ENCODE data around the gene SH3BP2. TPM values are rescaled to one million over a fixed set of nuclear protein-coding genes. Genes with fewer than 3 reads are reported as not detected.

Gene SH3BP2
- total and polyA plus RNA-seq, 2 donors from 2014 or later = 27.3 to 128 TPM

- DNase-seq = no peak
- H3K4me3 ChIP-seq (ENCODE audit: low read length in 3 of 3) = no peak overlapping the region
- intact Hi-C loops (cut with DNase I) = no loop called here
- no peak for FAIRE-seq
- no peaks in the 10 kb centered on the region for H3K36me3 ChIP-seq (ENCODE audit: control insufficient read depth in 2 of 3, insufficient read depth in 3 of 3, low read length in 3 of 3)
- H3K9ac ChIP-seq (ENCODE audit: low read length in 3 of 3) = no peak overlapping the region
- no peak for TF ChIP-seq CTCF (IDR thresholded peaks at IDR 0.05; ENCODE audit: borderline replicate concordance, extremely low read depth, insufficient read depth)
- no peaks in the 10 kb centered on the region for H3K9me3 ChIP-seq (ENCODE audit: control insufficient read depth in 2 of 3, insufficient read depth in 1 of 3, low read length in 3 of 3)
- no peak overlapping the region for H3K27ac ChIP-seq (ENCODE audit: low read depth in 2 of 2, low read length in 2 of 2)
- peaks cover 17 to 55% (median 46%) of the 10 kb centered on the region in 3 donors for H3K4me1 ChIP-seq (ENCODE audit: control insufficient read depth in 2 of 3, insufficient read depth in 2 of 3, low read depth in 1 of 3, low read length in 3 of 3)
- no peaks in the 10 kb centered on the region for H3K27me3 ChIP-seq (ENCODE audit: control insufficient read depth, insufficient read depth, low read length)
Observed at GRCh38 chr4:2863649-2864048, 70.8 kb downstream of the SH3BP2 start.

GRCh38 chr4:2865196-2865780 is 72.4 kb downstream of the SH3BP2 start:
- H3K4me3 ChIP-seq (ENCODE audit: low read length in 3 of 3) = no peak overlapping the region
- no peaks in the 10 kb centered on the region for H3K9me3 ChIP-seq (ENCODE audit: control insufficient read depth in 2 of 3, insufficient read depth in 1 of 3, low read length in 3 of 3)
- no peak for DNase-seq
- no peak for TF ChIP-seq CTCF (IDR thresholded peaks at IDR 0.05; ENCODE audit: borderline replicate concordance, extremely low read depth, insufficient read depth)
- H3K4me1 ChIP-seq (ENCODE audit: control insufficient read depth in 2 of 3, insufficient read depth in 2 of 3, low read depth in 1 of 3, low read length in 3 of 3) = peaks cover 15 to 57% (median 51%) of the 10 kb centered on the region in 3 donors
- intact Hi-C loops (cut with DNase I) = no loop called here
- no peaks in the 10 kb centered on the region for H3K27me3 ChIP-seq (ENCODE audit: control insufficient read depth, insufficient read depth, low read length)
- no peak for FAIRE-seq
- peak overlapping the region in 1 of 2 donors; percentile 26 for H3K27ac ChIP-seq (ENCODE audit: low read depth in 2 of 2, low read length in 2 of 2)
- no peaks in the 10 kb centered on the region for H3K36me3 ChIP-seq (ENCODE audit: control insufficient read depth in 2 of 3, insufficient read depth in 3 of 3, low read length in 3 of 3)
- no peak overlapping the region for H3K9ac ChIP-seq (ENCODE audit: low read length in 3 of 3)

- no peak for FAIRE-seq
- no peaks in the 10 kb centered on the region for H3K36me3 ChIP-seq (ENCODE audit: control insufficient read depth in 2 of 3, insufficient read depth in 3 of 3, low read length in 3 of 3)
- H3K27me3 ChIP-seq (ENCODE audit: control insufficient read depth, insufficient read depth, low read length) = no peaks in the 10 kb centered on the region
- no peak for TF ChIP-seq CTCF (IDR thresholded peaks at IDR 0.05; ENCODE audit: borderline replicate concordance, extremely low read depth, insufficient read depth)
- intact Hi-C loops (cut with DNase I) = no loop called here
- H3K9ac ChIP-seq (ENCODE audit: low read length in 3 of 3) = no peak overlapping the region
- no peak for DNase-seq
- H3K27ac ChIP-seq (ENCODE audit: low read depth in 2 of 2, low read length in 2 of 2) = no peak overlapping the region
- H3K4me3 ChIP-seq (ENCODE audit: low read length in 3 of 3) = no peak overlapping the region
- H3K9me3 ChIP-seq (ENCODE audit: control insufficient read depth in 2 of 3, insufficient read depth in 1 of 3, low read length in 3 of 3) = no peaks in the 10 kb centered on the region
- peaks cover 12 to 52% (median 46%) of the 10 kb centered on the region in 3 donors for H3K4me1 ChIP-seq (ENCODE audit: control insufficient read depth in 2 of 3, insufficient read depth in 2 of 3, low read depth in 1 of 3, low read length in 3 of 3)
Observed at GRCh38 chr4:2866160-2866861, 73.4 kb downstream of the SH3BP2 start.

Data from kidney (tissue), 14 donors.